Left cardiac atrium (tissue), 4 donors: Measurements from ENCODE around the gene CIC. TPM values are rescaled to one million over a fixed set of nuclear protein-coding genes. Genes with fewer than 3 reads are reported as not detected.
"Not testable (repeated sequence)": the region's sequence is repeated elsewhere in the genome, so short reads cannot be mapped to it uniquely, and the experiment has no call there.

ENCODE experiments used
- ATAC-seq, 2 donors: fragments of 200-7000 bp; cut with Tn5 transposase; one replicate each; pipeline ENCODE4 v1.9.1; 2020; ENCODE audit warnings: mild to moderate bottlenecking in 2 of 2, moderate library complexity in 2 of 2
- DNase-seq: peaks from one replicate; pipeline ENCODE4 v3.0.0-alpha.2; 2020
- intact Hi-C, 2 donors: fragments of 100-400 bp; cut with DNase I; formaldehyde crosslinking; loops; one replicate each; pipeline versions ENCODE4 v1.14.1 to v1.15.1; 2022 to 2023
- total RNA-seq, 2 donors: library from RNA; stranded (reverse); fragmentation: NEBNext Ultra II Directional; extraction: Animal tissue kit (Norgen Biotek cat#: 25700); gene quantifications; one replicate each; pipeline ENCODE4 v1.2.1, GENCODE V29; 2021
- donor health status: DM: no; HTN: yes; CAD: no.
- donor health status: DM: no; HTN: yes; CAD: no; lungs with severe emphysema.
- donor health status: DM: yes; HTN: yes; CAD: no.
- donor health status: Dilated cardiomyopathy.

Gene CIC
- total RNA-seq, 2 donors from 2014 or later, result 34.7 to 42.1 TPM

DNA sequence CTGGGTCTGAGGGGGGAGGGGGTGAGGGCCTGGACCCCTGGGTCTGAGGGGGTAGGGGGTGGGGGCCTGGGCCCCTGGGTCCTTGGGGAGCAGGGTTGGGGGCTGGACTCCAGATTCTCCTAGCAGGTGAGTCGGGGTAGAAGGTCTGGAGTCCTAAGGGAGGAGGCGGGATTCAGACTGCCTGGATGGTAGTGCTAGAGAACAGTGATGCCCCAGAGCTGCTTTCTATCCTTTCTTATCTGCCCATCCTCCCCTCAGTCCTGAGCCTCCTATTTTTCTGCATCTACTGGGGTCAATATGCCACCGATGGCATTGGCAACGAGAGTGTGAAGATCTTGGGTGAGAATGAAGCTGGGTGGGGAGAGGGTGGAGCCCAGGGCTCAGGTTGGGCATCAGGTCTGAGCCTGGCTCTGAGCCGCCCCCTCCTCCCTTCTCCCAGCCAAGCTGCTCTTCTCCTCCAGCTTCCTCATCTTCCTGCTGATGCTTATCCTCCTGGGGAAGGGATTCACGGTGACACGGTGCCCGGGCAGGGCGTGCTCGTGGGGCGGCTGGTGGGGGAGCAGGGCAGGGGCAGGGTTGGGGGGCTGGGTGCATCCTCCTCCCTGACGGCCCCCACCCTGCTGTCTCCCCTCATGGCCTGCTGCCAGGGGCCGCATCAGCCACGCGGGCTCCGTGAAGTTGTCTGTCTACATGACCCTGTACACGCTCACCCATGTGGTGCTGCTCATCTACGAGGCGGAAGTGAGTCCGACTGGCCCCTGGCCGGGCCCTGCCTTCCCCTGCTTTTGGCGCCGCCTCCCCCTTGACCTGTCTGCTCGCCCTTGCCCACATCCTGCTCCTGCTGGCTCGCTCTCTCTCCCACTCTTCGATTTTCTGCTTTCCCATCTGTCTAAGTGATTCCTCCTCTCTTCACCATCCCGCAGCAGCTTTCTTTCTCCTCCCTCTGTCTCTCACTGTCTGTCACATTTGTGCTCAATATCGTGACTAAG, 47.5 kb downstream of the CIC start:
- ATAC-seq (peak in 1 of 2 donors; percentile 6), DNase-seq (no peak)
- intact Hi-C loops, result loop anchor here in 1 of 2 donors (10.0 kb wide), 1 partner anchor 182 kb away; the partner anchor contains the start of gene POU2F2

DNA sequence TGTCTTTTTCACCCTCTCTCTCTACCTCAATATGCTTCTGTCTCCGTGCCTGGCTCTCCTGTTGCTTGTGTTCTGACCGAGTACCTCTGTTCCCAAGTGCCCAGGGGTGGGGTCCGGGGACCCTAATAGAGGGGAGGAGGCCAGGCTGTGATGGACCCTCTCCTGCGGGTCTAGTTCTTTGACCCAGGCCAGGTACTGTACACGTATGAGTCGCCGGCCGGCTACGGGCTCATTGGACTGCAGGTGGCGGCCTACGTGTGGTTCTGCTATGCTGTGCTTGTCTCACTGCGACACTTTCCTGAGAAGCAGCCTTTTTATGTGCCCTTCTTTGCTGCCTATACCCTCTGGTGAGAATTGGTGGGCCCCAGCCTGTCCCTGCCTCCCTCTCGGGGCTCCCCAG, 48.5 kb downstream of the CIC start:
- DNase-seq, result no peak
- intact Hi-C loops, result loop anchor here in 1 of 2 donors (10.0 kb wide), 1 partner anchor 183 kb away; the partner anchor contains the start of gene POU2F2
- no peak for ATAC-seq

DNA sequence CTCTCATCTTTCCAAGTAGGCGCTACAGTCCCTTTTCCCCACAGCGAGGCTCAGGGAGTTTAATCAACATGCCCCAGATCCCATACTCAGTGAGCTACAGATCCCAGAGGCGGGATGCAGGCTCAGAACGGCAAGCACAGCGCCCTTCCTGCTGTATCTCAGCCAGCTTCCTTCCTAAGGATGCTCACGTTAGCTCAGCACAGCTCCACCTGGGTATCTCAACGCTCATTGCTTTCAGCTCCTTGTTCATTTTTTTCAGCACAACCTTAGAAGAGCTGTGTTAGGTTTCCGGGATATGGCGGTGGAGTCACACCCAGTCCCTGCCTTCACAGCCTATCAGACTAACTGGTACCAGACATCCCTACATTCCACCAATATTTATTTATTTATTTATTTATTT, 53.3 kb downstream of the CIC start:
- intact Hi-C loops, result no loop called here
- no peak for ATAC-seq

DNA sequence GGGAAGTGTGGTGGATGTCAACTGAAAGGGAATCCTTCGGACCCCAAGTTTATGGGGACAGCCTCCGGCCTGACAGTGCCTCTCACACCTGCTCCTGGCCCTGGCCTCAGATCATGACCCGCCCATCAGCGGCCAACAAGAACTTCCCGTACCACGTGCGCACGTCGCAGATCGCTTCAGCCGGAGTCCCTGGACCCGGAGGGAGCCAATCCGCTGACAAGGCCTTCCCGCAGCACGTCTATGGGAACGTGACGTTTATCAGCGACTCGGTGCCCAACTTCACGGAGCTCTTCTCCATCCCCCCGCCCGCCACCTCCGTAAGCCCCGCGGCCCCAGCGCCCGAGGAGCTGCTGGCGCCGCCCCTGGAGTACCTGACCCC, 54.4 kb downstream of the CIC start:
- ATAC-seq (no peak), DNase-seq (no peak)
- intact Hi-C loops, result no loop called here

More for the DNA sequence above, 53.3 kb downstream of the CIC start:
- DNase-seq, result no peak

DNA sequence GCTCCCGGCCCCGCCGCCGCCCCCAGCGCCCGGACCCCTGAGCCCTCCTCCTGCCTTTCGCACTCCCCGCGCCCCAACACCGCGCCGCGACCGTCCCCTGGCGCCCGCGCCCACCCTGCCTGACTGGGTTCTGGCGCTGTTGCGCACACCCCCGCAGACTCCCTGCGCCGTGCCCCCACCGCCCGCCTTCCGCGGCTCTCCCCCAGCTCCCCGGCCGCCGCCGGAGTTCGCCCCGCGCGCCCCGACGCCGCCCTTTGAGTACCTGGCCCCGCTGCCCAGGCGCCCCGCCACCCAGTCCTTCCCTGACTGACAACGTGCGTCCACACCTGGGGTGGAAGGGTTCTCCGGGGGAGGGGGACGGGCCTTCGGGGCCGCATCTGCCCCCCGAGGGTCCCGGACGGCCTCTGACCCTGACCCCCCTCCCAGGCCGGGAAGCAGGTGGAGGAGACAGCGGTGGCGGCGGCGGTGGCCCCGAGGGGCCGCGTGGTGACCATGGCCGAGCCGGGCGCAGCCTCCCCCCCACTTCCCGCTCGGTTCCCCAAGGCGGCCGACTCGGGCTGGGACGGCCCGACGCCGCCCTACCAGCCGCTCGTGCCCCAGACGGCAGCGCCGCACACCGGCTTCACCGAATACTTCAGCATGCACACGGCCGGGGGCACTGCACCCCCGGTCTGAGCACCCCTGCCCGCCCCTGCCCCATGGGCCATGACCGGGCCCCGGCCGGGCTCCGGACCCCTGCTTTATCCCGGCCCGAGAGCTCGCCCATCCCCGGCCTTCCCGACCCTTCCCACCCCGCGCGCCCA, 55.0 kb downstream of the CIC start:
- no peak for ATAC-seq
- intact Hi-C loops, result no loop called here
- peak; percentile 29 for DNase-seq

DNA sequence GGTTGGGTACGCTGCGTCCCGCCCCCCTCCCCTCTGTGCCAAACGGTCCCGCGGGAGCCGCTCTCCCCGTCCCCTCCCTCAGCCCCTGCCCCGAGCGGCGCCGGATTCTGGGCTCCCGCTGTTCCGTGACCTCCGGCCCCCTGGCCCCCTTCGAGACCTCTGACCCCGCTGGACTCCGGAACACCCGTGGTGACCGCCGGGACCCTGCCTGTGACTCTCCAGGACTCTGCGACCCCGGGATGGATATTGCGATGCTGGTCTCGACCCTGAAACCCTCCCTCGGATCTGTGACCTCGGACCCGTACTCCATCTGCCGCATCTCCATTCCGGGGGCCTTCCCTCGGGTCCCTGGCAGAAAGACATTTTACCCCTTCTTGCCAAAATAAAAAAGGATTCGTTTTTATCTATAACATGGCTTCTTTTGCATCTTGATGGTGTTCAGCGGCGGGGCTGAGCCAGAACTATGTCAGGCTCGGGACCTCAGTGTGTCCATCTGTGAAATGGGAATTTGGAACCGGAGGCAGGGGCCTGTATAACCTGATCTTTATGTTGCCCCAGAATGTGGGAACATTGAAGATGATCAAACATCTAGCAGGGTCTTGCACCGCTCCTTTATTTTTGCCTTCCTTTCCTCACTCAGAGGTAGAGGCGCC, 55.7 kb downstream of the CIC start:
- ATAC-seq (no peak), DNase-seq (peak; percentile 29)
- intact Hi-C loops, result loop anchor here in 1 of 2 donors (5.0 kb wide), 1 partner anchor 73 kb away; no protein-coding TSS in a partner anchor

DNA sequence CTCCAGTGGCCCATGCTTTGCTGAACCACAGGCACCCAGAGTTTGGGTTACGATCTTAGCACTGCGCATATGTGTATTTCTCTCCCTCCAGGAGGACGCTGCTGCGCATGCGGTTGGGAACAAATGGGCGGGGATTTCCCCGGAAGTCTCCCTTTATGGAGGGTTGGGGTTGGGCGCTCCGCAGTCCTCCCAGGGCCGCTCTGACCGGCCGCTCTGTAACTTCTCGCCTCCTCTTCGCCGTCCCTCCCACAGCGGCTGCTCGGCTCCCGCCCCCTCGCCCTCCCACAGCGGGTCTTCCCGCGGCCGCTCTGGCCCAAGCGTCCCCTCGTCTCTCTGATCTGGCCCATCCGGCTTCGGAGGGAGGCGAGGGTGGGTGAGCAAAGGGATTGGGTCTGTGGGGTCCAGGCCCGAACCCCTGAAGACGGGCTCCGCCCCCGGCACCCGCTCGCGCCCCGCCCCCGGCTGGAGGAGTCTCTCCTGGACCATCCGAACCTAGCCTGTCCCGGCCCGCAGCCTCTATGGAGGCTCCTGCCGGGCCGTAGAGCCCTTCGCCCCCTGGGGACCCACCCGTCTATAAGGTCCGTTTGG, 56.4 kb downstream of the CIC start, which contains the start of gene MEGF8:
Gene MEGF8 (plus strand): TSS at position 328 of the 588 bp plus-strand sequence. CDS start 609 bp downstream, outside the sequence.
- peak; percentile 98 for ATAC-seq
- intact Hi-C loops, result loop anchor here in 1 of 2 donors (5.0 kb wide), 1 partner anchor 72 kb away; no protein-coding TSS in a partner anchor
- peak; percentile 97 for DNase-seq

DNA sequence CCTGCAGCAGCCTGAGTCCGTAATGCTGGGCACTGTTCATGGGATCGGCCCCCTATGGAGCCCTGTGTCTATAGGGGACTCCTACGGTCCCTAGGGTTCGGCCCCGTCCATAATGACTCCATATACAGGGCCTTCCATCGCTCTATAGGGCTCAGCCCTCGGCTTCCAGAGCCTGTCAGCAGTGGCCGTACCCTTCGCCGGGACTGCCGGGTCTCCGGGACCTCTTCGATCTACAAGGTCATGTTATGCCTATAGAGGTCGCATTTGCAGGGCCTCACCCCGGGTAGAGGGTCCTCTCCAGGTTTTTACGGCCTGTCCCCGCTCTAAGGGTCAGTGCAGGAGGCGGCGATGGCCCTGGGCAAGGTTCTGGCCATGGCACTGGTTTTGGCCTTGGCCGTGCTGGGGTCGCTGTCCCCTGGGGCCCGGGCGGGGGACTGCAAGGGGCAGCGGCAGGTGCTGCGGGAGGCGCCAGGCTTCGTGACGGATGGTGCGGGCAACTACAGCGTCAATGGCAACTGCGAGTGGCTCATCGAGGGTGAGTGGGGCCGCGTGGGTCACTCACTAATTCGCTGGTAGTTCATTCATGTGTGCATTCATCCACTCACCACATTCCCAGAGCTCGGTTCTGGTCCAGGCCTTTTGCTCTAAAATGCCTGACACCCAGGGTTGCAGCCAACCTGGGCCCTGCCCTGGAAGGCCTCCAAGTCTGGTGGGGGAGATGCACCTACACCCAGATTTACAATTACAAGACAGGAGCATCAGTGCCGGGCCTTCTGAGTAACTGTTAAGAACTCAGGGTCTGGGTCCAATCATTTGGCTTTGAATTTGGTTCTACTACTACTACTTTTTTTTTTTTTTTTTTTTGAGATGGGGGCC, 57.1 kb downstream of the CIC start:
- peak; percentile 0 to 26 for ATAC-seq
- intact Hi-C loops, result loop anchor here in 1 of 2 donors (5.0 kb wide), 1 partner anchor 71 kb away; no protein-coding TSS in a partner anchor
- peak; percentile 35 for DNase-seq

DNA sequence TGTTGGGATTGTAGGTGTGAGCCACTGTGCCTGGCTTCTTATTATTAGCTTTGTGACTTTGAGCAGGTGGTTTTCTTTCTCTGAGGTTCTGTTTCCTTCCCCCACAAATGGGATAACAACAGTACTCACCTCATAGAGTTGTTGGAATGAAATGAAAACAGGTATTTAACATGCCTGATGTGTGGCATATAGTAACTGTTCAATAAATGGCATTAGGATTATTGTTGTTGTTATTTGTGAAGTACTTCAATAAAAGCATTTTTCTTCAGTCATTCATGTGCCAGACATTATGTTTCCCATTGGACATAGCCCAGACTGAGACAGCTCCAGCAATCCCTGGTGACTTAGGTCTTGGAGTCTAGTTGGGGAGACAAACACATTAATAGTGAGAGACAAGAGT, 57.9 kb downstream of the CIC start:
- intact Hi-C loops, result loop anchor here in 1 of 2 donors (5.0 kb wide), 1 partner anchor 70 kb away; no protein-coding TSS in a partner anchor
- ATAC-seq (no peak), DNase-seq (no peak)

DNA sequence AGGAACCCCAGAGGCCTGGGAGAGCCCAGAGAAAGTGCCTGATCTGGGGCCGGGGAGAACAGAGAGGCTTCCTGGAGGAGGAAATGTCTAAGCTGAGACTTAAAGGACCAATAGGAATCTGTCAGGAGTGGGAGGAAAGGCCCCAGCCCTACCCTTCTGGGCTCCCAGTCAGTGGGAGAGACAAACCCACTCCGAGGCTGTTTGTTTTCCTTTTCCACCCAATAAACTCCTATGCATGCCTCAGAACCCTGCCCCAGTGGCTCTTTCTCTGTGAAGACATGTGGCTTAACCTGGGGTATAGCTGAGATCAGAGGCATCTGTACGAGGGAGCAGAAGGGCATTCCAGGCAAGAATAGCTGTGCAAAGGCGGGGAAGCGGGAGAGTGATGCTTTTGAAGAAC, 58.3 kb downstream of the CIC start:
- DNase-seq, result peak; percentile 3
- intact Hi-C loops, result loop anchor here in 1 of 2 donors (5.0 kb wide), 1 partner anchor 70 kb away; no protein-coding TSS in a partner anchor
- ATAC-seq, result no peak

DNA sequence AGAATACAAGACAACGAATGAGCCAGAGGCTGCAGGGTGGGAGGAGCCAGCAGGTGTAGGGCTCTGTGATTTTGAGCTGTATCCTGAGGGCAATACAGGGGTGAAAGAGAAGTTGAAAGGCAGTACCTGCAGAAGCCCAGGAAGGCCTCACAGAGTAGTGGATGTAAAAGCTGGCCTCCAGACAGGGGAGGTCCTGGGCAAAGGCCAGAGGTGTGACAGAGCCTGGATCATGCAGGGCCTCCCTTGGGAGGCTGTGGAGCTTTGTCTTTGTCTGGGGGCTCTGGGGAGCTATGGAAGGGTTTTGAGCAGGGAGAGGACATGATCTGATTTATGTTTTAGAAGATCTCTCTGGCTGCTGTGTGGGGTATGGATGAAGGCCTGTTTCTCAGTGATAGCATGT, 59.1 kb downstream of the CIC start:
- intact Hi-C loops, result loop anchor here in 1 of 2 donors (5.0 kb wide), 1 partner anchor 69 kb away; no protein-coding TSS in a partner anchor
- no peak for DNase-seq
- no peak for ATAC-seq

DNA sequence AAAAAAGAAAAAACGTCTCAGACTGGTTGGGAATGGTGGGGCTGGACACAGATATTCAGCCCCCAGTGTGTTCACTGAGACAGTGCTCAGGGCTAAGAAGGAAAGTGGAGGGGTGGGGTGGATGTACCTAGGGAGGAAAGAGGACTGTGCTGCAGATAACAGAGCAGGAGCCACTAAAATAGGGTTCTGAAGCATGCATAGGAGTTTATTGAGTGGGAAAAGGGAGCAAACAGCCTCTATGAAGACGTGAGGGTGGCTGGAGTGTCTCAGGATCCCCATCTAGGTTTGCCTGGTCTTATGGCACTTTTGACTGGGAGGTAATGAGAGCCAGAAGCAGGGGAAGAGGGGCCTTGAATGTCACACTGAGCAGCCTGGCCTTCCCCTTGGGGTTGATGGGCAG, 59.8 kb downstream of the CIC start:
- ATAC-seq (no peak), DNase-seq (no peak)
- intact Hi-C loops, result loop anchor here in 1 of 2 donors (5.0 kb wide), 1 partner anchor 68 kb away; no protein-coding TSS in a partner anchor

DNA sequence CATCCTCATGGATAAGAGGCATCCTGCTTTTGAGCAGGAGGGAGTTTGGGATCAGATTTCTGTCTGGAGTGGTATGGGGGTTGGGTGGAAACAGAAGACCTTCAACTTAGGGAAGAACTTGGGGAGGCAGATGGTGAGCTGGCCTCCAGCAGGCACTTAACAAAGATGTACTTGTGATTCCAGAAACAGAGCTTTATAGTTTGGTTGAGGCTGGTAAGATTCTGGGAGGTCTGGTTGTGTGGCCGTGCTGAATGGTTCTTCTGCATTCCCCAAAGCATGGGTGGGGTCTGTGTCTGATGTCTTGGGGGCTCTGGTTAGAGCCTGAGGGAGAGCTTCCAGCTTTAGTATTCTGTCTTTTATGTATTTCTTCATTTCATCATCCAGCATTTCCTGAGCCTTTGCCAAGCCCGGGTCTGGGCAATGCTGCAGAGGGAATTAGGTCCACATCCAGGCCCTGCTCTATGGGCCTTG, 61.2 kb downstream of the CIC start:
- DNase-seq (no peak), ATAC-seq (no peak)
- intact Hi-C loops, result no loop called here

DNA sequence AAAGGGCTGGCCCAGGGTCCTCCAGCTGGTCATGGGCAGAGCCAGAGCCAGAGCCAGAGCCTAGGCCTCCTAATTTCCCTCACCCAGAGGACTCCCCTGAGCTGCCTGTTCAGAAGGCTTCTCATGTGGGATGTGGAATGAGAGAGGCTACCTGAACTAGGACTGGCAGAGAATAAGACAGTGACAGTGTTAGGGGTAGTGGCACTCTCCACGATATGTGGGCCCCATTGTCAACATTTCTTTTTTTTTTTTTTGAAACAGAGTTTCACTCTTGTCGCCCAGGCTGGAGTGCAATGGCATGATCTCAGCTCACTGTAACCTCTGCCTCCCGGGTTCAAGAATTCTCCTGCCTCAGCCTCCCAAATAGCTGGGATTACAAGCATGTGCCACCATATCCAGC, 62.3 kb downstream of the CIC start:
- intact Hi-C loops, DNase-seq, ATAC-seq: not testable (repeated sequence)

DNA sequence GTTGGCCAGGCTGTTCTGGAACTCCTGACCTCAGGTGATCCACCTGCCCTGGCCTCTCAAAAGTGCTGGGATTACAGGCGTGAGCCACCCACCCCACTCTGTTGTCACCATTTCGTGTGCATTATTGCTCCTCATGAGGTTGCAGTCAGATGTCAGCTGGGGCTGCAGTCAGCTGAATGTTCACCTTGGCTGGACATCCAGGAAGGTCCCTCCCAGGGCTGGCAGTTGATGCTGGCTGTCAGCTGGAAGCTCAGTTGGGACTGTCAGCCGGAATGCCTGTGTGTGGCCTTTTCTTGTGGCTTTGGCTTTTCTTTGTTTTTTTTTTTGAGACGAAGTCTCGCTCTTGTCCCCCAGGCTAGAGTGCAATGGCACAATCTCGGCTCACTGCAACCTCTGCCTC, 63.0 kb downstream of the CIC start:
- intact Hi-C loops, result no loop called here
- DNase-seq (no peak), ATAC-seq (no peak)

DNA sequence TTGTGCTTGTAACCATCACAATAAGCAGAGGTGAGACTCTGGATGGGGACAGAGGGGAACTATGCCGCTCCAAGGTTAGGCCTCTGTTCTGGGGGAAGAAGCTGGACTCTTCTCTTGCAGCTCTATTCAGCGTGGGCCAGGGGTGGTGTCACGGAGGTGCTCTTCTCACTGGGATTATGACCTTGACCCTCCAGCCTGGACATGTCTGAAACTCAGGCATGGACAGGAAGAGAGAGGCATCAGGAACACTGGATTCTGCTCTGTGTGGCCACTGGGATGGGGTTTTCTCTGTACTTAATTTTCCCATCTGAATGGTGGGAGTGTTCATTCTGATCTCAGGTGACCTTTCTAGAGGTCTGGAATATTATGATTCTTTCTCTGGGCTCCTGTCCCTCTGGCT, 64.0 kb downstream of the CIC start:
- ATAC-seq, result no peak
- intact Hi-C loops, result no loop called here
- DNase-seq, result no peak

DNA sequence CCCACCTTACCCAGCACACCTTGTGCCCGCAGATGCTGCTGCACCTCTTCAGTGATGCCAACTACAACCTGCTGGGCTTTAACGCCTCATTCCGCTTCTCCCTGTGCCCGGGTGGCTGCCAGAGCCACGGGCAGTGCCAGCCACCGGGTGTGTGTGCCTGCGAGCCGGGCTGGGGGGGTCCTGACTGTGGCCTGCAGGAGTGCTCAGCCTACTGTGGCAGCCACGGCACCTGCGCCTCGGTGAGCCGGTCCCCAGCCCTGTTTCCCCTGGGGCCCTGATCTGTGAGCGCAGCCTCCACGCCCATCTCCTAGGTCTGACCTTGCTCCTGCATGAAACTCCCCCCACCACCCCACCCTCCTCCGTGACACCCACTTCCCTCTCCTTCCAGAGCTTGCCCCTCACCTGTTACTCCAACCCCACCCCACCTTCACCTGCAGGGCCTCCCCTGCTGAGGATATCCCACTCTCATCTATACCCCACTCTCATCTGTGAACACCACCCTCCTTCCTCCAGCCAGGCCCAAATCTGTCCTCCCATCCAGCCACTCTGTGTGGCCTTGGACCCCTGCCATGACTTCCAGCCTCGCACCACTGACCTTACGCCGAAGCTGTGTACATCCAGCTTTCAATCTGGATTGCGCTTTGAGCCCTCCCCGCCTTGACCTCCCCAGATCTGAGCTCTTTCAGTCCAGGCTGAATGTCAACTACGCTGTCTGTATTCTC, 65.1 kb downstream of the CIC start:
- intact Hi-C loops, result no loop called here
- no peak for ATAC-seq
- no peak for DNase-seq
